GM18870 (cell line): Measurements from ENCODE around the gene ADGRB2.

Experiments used
- ATAC-seq: cut with Tn5 transposase; IDR thresholded peaks from one replicate; pipeline ENCODE4 v1.9.1; 2021; ENCODE audit warnings: moderate library complexity; ENCODE audit not compliant: unreplicated experiment

ADGRB2 gene, protein sequence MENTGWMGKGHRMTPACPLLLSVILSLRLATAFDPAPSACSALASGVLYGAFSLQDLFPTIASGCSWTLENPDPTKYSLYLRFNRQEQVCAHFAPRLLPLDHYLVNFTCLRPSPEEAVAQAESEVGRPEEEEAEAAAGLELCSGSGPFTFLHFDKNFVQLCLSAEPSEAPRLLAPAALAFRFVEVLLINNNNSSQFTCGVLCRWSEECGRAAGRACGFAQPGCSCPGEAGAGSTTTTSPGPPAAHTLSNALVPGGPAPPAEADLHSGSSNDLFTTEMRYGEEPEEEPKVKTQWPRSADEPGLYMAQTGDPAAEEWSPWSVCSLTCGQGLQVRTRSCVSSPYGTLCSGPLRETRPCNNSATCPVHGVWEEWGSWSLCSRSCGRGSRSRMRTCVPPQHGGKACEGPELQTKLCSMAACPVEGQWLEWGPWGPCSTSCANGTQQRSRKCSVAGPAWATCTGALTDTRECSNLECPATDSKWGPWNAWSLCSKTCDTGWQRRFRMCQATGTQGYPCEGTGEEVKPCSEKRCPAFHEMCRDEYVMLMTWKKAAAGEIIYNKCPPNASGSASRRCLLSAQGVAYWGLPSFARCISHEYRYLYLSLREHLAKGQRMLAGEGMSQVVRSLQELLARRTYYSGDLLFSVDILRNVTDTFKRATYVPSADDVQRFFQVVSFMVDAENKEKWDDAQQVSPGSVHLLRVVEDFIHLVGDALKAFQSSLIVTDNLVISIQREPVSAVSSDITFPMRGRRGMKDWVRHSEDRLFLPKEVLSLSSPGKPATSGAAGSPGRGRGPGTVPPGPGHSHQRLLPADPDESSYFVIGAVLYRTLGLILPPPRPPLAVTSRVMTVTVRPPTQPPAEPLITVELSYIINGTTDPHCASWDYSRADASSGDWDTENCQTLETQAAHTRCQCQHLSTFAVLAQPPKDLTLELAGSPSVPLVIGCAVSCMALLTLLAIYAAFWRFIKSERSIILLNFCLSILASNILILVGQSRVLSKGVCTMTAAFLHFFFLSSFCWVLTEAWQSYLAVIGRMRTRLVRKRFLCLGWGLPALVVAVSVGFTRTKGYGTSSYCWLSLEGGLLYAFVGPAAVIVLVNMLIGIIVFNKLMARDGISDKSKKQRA (N-terminal part only)

DNA sequence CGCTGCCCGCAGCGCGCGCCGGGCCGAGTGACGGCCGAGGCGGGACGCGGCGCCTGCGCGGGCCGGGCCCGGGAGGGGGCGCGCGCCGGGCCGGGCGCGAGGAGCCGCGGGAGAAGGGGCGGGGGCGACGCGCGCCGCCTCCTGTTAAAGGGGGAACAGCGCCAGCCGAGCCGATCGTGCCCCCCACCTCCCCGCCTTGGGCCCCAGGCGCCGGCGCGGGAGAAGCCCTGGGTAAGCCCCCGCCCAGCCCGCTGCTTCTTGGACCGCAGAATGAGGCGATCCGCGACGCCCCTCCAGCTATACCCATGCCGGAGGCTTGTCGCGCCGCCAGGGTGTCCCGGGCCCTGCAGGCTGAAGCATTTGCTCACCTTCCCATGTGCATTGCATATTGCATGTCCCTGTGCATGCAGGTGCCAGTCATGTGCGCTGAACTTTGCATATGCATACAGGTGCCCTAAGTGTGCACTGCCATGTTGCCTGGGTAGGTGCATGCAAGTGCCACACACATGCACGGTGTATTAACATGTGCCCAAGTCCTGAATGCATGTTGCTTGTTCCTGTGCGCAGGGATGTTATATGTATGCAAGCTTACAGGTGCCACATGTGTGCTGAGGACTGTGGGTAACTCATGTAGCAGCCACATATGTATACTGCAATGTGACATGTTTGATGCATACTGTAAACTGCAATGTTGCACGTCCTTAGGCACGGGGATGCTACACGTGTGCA is at the start of gene ADGRB2:
ADGRB2 (minus strand) TSS at position 29 of the 729 bp plus-strand sequence. CDS start 7,119 bp downstream, outside the sequence.
- no peak for ATAC-seq

DNA sequence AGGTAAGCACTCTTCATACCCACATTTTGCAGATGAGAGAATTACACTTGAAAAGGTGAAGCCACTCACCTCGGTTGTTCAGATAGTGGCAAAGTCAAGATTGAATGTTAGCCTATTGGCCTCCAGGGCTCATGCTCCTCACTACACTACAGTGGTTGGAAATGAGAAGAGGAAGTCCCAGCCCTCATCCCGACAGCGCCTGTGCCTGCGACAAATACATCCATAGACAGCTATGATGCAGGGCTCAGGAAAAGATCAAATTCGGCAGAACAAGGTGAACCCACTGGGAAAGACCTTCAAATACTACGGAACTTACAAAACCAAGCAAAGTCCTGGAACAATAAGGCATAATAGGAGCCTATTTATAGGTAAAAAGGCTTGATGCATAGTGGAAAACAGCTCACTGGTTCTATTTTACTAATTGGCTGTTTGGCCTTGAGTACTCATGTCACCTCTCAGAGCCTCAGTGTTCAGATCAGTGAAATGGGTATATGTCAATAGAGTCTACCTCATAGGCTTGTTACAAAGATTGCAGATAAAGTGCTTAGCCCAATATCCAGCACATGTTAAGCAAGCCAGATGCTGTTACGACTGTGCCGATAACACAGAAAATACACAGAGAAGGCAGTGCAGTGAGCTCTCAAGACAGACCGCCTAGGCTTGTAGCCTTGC is 48.2 kb upstream of the ADGRB2 start:
- ATAC-seq, result no peak

DNA sequence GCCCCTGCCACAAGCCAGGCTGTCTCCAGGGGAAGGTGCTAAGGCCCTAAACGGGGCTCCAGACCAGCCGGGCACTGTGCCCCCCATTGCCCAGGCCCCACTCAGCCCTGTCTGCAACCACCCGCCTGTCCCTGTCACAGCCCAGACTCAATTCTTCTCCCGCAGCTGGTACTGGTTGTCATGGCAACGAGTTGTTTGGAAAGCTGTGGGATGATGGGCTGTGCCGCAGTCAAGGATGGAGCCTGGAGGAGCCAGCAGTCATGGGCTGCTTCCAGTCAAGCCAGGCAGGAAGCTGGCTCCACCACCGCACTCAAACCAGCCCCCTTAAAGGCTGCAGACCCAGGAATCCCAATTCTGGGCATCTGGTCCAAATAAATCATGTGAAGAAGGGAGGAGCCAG is 47.5 kb upstream of the ADGRB2 start:
- ATAC-seq, result no peak

DNA sequence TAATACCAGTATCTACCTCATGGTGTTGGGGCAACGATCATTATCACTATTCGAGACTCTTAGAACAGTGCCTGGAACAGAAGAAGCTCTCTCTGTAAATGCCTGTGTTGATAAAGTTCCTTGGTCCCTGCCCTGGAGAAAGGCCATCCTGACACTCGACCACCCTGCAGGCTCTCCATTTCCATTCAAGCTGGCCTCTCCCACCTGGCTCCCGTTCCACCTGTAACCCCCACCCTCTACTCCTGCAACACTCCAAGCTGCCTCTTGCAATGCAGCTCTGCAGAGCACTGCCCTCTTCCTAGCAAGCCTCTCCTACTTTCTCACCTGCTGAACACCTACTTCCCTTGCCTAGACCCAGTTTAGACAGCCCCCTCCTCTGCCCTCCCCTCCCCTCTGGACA is 45.6 kb upstream of the ADGRB2 start:
- no peak for ATAC-seq

DNA sequence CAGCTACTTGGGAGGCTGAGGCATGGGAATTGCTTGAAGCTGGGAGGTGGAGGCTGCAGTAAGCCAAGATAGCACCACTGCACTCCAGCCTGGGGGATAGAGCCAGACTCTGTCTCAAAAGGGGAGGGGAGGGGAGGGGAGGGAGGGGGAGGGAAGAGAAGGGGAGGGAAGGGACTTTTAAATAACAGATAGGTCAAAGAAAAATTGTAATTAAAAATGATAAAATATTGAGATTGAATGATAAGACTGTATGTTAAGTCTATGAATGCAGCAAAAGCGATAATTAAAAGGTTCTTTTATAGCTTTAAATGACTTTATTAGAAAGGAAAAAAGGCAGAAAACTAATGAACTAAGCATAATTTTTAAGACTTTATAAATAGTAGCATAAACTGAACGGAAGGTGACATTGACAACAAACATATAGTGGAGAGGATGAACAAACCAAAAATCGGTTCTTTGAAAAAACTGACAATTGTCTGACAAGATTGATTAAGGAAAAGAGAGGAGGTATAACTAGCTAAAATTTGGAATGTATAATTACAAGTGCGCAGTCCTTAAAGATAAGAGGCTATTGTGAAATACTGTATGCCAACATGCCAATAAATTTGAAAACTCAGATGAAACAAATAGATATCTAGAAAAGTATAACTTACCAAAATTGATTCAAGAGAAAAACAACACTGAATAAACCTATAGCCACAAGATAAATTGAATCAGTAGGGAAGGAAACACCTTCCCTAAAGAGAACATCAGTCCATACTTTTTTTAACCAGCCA is 43.3 kb upstream of the ADGRB2 start:
- no peak for ATAC-seq

DNA sequence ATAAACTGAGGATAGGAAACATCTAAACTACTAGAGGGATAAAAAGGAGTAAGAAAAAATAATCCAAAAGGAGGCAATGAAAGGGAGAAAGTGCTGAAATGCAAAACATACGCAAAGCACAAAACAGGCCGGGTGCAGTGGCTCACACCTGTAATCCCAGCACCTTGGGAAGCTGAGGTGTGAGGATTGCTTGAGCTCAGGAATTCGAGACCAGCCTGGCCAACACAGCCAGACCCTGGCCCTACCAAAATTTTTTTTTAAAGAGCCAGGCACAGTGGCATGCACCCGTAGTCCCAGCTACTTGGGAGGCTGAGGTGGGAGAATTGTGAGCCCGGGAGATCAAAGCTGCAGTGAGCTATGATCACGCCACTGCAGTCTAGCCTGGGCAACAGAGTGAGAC is 41.2 kb upstream of the ADGRB2 start:
- ATAC-seq, result no peak

DNA sequence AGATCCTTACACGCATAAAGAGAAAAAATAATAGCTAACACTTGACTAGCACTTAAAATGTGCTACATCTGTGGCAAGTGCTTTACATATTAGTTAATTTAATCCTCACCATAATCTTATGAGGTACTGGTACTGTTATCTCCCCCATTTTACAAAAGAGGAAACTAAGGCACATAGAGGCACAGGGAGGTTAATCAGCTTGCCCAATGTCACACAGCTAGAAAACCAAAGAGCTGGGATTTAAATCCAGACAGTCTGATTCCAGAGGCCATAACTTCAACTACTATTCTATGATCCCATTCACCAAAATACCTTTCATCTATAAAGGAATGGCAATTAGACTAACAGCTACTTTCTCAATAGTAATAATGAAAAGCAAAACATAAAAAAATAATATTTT is 40.0 kb upstream of the ADGRB2 start:
- no peak for ATAC-seq

DNA sequence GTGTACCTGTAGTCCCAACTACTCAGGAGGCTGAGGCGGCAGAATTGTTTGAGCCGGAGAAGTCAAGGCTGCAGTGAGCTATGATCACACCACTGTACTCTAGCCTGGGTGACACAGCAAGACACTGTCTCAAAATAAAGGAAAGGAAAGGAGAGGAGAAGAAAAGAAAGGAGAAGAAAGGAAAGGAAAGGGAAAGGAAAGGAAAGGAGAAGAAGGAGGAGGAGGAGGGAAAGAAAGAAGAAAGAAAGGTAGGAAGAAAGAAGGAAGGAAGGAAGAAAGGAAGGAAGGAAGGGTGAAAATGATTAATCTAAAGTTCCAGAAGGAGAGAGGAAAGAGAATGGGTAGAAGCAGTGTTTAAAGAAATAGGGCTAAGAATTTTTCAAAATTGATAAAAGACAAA is 39.5 kb upstream of the ADGRB2 start:
- ATAC-seq, result no peak

DNA sequence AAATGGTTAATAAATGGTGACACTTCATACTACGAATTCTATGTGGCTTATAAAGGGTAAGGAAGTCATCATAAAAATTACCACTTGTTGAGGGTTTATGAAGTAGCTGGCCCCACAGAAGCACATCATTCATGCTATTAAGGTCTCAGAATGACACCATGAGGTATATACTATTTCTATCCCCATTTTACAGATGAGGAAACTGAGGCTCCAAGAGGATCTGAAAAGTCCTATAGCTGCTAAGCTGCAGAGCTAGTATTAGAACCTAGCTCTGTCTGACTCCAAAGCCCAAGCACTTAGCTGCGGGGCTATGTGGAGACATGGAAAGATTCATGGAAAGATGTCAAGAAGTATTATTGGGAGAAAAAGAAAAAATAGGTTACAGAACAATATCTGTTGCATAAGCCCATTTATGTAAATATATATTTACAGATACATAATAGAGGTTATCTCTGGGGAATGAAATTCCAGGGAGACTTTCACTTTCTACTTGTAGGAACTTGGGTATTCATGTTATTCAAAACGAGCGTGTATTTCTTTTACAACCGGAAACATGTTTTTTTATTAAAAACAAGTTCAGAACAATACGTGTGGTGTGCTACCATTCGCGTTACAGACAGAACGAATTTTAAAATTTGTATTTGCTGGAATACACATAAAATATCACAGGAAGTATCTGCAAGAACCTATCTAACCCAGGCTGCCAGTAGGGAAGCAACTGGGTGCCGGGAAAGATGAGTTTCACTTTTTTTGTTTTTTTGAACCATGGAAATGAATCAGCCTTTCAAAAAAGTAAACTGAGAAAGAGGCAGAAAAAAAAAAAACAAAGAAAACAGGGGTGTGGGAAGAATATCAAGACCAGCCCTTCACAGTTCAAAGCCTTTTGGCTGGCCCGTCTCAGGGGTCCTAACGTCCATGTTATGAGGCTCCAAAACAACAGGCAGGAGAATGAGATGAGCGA is 38.3 kb upstream of the ADGRB2 start:
- ATAC-seq, result no peak

DNA sequence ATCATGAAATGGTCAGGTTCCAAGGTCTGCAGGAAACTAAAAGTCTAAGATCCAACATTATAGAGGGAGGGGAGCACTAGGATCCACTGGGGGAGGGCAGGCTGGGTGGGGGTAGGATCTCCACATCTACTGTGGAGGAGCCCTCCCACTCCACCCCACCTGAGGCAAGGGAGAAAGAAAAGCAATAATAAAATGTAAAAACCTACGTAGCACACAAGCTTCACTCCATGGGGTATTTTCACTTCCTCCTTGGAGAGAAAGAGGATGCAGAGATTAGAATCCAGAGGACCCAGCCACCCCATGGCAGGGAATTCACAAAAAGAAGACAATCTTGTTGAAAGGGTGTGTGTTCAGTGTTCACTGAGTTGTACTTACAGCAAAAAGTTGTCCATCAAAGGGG is 37.3 kb upstream of the ADGRB2 start:
- no peak for ATAC-seq

DNA sequence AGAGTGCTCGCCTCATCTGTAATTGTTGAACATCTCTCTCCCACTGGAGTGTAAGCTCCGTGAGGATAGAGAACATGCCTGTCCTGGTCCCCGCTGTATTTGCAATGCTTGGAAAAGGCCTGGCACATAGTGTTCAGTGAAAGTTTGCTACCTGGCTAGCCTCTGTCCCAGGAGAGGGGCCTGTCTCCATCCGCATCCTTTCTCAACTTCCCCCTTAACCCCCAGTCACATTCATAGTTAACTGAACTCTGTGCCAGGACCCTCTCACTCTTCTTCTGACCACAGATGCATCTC is 36.5 kb upstream of the ADGRB2 start:
- ATAC-seq, result no peak

DNA sequence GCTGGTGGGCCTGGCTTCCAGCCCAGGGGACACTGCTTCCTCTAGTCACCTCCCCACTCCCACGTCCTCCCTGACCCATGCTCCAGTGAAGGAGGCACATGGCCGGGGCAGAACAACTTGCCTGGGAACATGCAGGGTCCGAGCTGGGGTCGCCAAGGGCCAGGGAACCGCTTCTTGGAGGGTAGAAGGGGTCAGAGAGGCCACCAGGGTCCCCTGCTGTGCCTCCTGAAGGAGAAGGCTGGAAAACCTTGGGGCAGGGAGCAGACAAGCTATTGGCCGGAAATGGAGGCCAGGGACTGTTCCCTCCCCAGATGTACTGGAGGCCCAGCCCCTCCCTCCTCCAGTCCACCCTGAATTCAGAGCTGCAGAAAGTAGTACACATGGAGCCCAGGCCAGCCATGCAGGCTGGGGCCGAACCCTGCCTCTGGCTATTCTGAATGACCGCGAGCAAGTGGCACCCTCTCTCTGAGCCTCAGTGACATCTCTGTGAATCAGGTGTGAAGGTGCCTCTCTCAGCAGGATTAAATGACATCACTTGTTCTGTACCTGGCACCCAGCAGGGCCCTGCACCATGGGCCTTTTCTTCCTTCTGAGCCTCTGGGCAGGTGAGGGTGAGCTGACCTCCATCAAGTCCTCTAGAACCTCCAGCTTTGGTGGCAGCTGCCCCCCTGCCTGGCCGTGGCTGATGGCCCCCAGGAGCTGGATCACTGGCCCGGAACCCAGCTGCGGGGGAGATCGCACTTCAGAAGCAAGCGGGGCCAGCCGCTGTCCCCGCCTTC is 35.9 kb upstream of the ADGRB2 start:
- no peak for ATAC-seq

DNA sequence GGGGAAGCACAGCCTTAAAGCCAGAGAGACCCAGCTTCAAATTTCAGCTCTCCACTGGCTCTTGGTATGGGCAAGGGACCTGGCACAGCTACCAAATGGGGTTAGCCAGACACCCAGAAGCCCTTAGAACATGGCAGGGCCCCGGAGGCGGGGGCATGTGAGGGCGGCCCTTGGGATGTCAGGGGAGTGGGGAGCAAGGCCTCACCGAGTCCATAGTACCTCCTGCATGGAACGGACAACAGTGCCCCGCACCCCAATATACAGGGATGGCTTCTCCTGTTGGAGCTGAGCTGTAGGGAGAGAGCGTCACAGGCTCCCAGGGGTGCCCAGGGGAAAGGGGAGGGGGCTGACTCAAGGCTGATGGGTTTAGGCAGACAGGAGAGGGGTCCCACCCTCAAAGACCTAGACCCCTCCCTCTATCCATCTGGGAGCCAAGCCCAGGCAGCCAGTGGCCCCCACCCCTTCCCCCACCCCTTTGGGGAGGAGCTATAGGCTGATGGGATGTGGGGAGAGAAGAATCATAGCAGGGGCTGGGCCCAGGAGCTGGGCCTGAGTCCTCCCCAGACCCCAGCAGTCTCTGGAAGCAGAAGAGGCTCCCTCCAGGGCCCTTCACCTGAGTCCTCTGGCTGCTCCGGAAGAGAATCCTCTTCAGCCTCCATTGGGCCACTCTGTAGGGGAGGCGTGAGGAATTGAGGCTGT is 35.2 kb upstream of the ADGRB2 start:
- ATAC-seq, result no peak

DNA sequence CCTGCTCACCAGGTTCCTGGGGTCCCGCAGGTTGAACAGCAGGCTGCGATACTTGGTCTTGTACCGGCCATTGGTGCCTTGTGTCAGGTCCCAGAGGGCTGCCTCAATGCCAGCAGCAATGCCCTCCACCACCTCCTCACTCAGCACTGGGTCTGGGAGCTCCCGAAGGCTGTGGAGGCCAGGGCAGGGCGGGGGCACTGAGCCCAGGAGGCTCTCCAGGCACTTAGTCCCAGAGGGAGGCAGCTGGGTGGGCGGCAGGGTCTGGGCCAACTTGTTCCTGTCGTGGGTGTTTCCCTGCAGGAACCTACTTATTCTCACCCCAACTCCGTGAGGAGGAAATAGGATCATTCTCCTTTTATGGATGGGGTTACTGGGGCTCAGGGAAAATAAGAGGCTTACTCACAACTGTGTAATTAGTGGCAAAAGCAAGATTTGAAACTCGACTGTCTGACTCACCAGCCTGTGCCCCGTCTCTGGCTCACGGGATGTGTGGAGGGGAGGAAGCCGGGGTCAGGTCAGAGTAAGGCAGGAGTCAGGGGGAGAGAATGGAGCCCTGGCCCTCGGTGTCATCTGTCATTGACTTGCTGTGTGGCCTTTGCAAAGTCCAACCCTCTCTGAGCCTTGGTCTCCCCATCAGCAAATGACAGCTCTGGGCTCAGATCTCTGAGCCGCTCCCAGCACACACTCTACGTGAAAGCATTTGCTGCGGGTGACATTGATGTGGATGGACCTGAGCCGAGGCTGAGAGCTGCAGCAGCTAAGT is 34.5 kb upstream of the ADGRB2 start:
- no peak for ATAC-seq

DNA sequence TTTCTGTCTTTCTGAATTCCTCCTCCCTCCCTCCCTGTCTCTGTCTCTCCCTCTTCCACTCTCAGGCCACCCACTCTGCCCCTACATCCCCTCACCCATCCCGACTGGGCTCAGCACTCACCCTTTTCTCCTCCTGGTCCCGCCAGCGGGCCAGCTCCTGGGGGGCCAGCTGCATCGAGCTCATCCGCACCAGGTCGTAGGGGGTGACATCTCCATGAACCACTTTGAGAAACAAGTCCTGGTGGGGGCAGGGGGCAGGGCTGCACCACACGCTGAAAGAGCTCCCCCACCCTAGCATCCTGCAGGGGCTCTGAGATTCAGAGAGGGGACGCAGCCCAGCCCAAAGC is 33.9 kb upstream of the ADGRB2 start:
- ATAC-seq, result no peak

DNA sequence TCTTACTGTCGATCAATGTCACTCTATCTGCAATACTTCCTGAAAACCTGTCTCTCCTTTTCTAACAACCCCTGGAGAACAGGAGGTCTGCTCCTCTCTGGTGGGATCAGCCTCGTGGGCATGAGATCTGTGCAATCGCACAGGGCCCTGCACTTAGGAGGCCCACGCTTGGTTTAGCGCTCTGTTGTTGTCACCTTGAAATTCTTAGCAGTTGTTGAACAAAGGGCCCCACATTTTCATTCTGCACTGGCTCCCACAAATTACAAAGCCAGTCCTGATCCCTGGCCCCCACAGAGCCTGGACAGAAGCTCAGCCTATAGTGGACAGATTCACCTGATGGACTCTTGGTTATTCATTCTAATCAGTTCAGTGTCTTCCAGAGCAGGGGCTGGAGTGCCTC is 33.1 kb upstream of the ADGRB2 start:
- no peak for ATAC-seq

DNA sequence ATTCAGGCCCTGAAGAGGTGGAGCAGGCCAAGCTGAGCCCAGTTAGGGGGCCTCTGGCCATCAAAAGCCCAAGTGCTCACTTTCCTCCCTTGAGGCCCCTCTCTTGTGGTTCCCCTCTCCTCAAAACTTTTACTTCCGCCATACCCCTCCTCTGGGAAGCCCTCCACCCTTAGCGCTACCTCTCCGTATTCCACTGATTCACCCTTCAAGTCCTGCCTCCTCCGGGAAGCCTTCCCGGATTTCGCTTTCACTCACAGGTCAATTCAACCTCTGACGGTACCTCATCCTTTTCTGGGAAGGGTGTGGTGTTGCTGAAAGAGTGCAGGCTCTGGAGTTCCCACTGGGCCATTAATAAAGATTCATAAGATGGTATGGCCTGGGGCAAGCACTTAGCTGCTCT is 32.6 kb upstream of the ADGRB2 start:
- ATAC-seq, result no peak
